Left hindlimb (tissue), 1 donor: Measurements from ENCODE around the gene CNIH2.
"Not testable (repeated sequence)": the region's sequence is repeated elsewhere in the genome, so short reads cannot be mapped to it uniquely, and the experiment has no call there.

ENCODE experiments used
- DNase-seq: peaks from one replicate; pipeline ENCODE4 v3.0.0-alpha.2; 2018

CNIH2 gene

GRCh38 chr11:66316849-66317251 lies 38.9 kb downstream of the CNIH2 start, which contains the start of gene CD248:
TSS of gene CD248 (minus strand) at chr11:66317044. CDS start at chr11:66317027, 17 bp downstream.
- DNase-seq: peak; percentile 91

GRCh38 chr11:66317322-66317722 lies 39.3 kb downstream of the CNIH2 start:
- peak; percentile 79 for DNase-seq

GRCh38 chr11:66317723-66318599 lies 40.0 kb downstream of the CNIH2 start:
- peak; percentile 73 for DNase-seq

GRCh38 chr11:66318600-66318970 lies 40.6 kb downstream of the CNIH2 start:
- no peak for DNase-seq

GRCh38 chr11:66320289-66320688 lies 42.3 kb downstream of the CNIH2 start:
- DNase-seq: not testable (repeated sequence)

- not testable (repeated sequence) for DNase-seq
These were observed 42.8 kb downstream of the CNIH2 start for GRCh38 chr11:66320748-66321147.

GRCh38 chr11:66321606-66322005 lies 43.6 kb downstream of the CNIH2 start:
- no peak for DNase-seq

- DNase-seq: no peak
These were observed 44.9 kb downstream of the CNIH2 start for GRCh38 chr11:66322732-66323427.

GRCh38 chr11:66323684-66324083 lies 45.7 kb downstream of the CNIH2 start:
- no peak for DNase-seq

- DNase-seq: no peak
These were observed 46.7 kb downstream of the CNIH2 start for GRCh38 chr11:66324664-66325063.

- no peak for DNase-seq
These were observed 47.3 kb downstream of the CNIH2 start for GRCh38 chr11:66325263-66325671.

- DNase-seq: peak; percentile 69
These were observed 48.5 kb downstream of the CNIH2 start for GRCh38 chr11:66326261-66327111.

- DNase-seq: no peak
These were observed 49.4 kb downstream of the CNIH2 start for GRCh38 chr11:66327171-66328030.

GRCh38 chr11:66328031-66328301 lies 50.0 kb downstream of the CNIH2 start:
- peak; percentile 39 for DNase-seq

- DNase-seq: peak; percentile 82
These were observed 50.5 kb downstream of the CNIH2 start for GRCh38 chr11:66328302-66329144.

GRCh38 chr11:66329165-66329673 lies 51.2 kb downstream of the CNIH2 start:
- no peak for DNase-seq

- no peak for DNase-seq
These were observed 53.0 kb downstream of the CNIH2 start for GRCh38 chr11:66330931-66331330.

- no peak for DNase-seq
These were observed 53.8 kb downstream of the CNIH2 start for GRCh38 chr11:66331542-66332370.

- no peak for DNase-seq
These were observed 54.6 kb downstream of the CNIH2 start for GRCh38 chr11:66332371-66333219.
